Ureter (tissue), 1 donor: ENCODE data around the gene GSTA2. TPM values are rescaled to one million over a fixed set of nuclear protein-coding genes. Genes with fewer than 3 reads are reported as not detected.
"Not testable (repeated sequence)": the region's sequence is repeated elsewhere in the genome, so short reads cannot be mapped to it uniquely, and the experiment has no call there.

Source experiments
- DNase-seq: peaks from one replicate; pipeline ENCODE4 v3.0.0-alpha.2; 2020; ENCODE audit warnings: low spot score
- total RNA-seq: library from RNA; stranded (reverse); gene quantifications from one replicate; pipeline ENCODE4 v1.2.4, GENCODE V29; 2023
- donor health status: DM: yes; HTN: yes; CAD: no.

GSTA2 gene
- total RNA-seq, 1 donor from 2014 or later, result not detected

DNA sequence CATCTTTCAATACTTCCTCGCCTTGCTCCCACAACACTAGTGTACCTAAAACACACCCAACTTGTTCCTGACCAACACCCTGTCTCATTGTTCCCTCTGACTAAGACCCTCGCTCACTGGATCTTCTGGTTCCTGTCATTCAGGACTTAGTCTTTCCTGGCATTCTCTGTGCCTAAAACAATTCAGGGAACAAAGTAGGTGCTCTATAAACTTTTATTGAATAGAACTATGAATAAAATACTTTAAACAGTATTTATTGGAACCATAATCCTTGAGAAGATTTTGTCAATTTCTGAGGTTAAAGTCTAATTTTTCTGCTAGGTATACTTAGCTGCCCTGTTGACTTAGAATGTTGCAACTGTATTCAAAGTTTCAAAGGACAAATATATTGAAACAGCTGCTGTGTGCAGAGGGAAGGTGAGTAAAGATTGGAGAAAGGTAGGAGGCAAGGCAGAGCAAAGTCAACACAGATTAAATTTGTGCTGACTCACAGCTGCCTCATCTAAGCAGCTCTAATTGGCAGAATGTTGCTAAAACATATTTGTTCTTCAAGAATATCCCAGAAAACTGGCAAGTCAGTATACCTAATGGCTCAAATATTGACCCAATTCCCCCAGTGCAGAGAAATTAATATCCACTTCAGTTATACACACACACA is 37.6 kb downstream of the GSTA2 start:
- no peak for DNase-seq

DNA sequence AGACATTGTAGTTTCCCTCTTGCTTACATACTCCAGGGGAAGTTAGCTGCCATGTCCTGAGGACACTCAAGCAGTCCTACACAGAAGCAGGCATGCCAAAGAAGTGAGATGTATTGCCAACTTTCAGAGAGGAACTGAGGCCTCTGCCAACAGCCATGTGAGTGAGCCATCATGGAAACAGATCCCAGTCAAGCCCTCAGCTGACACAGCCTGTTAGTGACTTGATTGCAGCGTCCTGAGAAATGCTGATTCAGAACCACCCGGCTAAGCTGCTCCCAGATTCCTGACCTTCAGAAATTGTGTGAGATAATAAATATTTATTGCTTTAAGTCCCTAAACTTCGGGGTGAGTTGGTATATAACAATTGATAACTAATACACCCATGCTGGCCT is 38.1 kb downstream of the GSTA2 start:
- DNase-seq, result no peak

- DNase-seq, result peak; percentile 71
Measured at GRCh38 chr6:52724406-52725121, 38.7 kb downstream of the GSTA2 start.

- no peak for DNase-seq
Measured at GRCh38 chr6:52724042-52724405, 39.3 kb downstream of the GSTA2 start.

- no peak for DNase-seq
Measured at GRCh38 chr6:52720321-52720720, 43.0 kb downstream of the GSTA2 start.

- no peak for DNase-seq
Measured at GRCh38 chr6:52718550-52718949, 44.7 kb downstream of the GSTA2 start.

DNA sequence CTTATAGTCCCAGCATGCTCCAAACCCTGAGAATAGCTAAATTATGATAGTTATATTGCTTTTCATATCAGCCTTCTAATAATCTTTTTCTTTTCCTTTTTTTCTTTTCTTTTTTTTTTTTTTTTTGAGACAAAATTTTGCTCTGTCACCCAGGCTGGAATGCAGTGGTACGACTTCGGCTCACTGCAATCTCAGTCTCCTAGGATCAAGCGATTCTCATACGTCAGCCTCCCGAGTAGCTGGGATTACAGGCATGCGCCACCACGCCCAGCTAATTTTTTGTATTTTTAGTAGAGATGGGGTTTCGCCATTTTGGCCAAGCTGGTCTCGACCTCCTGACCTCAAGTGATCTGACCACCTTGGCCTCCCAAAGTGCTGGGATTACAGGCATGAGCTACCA is 48.5 kb downstream of the GSTA2 start:
- DNase-seq, result not testable (repeated sequence)

- DNase-seq, result no peak
Measured at GRCh38 chr6:52712136-52712535, 51.1 kb downstream of the GSTA2 start.

DNA sequence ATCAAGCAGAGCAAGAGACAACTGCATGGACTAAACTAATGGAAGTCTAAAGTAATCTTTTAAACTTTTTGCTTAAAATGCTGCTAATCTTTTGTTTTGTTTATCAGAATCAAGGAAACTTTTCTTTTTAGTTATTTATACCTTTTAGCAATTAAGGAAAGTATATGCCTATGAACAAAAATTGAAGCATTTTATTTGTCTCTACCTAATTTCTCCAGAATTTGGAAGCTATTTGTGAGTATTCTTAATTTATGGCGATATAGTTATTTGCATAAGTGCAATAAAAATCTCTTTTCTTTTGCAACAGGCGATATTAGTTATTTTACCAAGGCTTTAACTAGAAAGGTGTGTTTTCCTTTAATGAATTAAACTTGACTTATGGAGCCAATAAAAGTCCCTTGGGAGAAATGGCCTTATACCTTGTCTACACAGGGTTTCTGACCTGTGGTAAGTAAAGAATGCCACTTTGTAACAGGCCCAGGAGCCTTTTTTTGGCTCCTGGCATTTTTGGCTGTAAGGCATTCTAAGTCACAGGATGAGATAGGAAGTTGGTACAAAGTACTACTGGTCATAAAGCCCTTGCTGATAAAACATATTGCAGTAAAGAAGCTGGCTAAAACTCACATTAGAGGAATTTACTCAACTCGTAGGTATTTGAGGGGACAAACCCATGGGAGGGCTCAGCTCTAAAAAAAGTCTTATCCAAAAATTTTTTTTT is 55.2 kb downstream of the GSTA2 start:
- no peak for DNase-seq

DNA sequence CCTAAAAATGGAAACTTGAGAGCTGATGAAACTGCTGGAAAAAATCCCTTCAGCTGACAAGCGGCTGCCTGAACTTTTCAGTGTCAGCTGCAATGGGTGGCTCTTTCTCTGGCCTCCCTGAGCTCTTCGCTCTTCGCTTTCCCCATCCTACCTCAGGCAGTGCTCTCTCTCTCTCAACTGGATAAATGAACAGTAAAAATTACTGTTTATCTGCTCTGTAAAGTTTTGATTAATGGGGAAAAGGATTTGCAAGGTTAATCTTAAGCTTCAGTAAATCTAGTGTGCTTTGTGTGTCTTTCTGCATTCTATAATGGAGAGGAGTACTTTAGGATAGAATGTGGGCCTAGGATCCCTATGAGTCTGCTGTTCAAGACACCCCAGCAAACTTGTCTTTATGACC is 57.3 kb downstream of the GSTA2 start:
- DNase-seq, result no peak

DNA sequence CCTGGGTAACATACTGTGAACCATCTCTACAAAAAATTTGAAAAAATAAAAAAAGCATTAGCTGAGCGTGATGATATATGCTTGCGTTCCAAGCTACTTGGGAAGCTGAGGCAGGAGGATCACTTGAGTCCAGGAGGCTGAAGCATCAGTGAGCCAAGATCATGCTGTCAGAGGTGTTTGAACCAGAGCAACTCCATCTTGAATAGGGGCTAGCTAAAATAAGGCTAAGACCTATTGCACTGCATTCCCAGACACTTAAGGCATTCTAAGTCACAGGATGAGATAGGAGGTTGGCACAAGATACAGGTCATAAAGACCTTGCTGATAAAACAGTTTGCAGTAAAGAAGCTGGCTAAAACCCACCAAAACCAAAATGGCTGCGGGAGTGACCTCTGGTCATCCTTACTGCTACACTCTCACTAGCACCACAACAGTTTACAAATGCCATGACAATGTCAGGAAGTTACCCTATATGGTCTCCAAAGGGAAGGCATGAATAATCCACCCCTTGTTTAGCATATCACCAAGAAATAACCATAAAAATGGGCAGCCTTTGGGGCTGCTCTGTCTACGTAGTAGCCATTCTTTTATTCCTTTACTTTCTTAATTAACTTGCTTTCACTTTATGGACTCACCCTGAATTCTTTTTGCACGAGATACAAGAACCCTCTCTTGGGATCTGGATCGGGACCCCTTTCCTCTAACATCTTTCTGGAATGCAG is 58.3 kb downstream of the GSTA2 start:
- not testable (repeated sequence) for DNase-seq

- no peak for DNase-seq
Measured at GRCh38 chr6:52704060-52704459, 59.2 kb downstream of the GSTA2 start.

Other genes with a start within 250 kb of the GSTA2 start
- 14.1 TPM for gene TRAM2, start 186.4 kb downstream of the GSTA2 start, total RNA-seq
- 21.4 TPM for gene TMEM14A, start 92.4 kb downstream of the GSTA2 start, total RNA-seq
- gene GSTA1, start 40.3 kb upstream of the GSTA2 start, total RNA-seq, result not detected
- not detected for gene GSTA5, start 77.3 kb upstream of the GSTA2 start, total RNA-seq
- gene GSTA3, start 146.2 kb upstream of the GSTA2 start, total RNA-seq, result not detected
- 12.2 TPM for gene GSTA4, start 231.8 kb upstream of the GSTA2 start, total RNA-seq